ENCODE measurements around the gene UBXN10.

The UBXN10 gene

GRCh38 chr1:20184481-20184900 lies 1.4 kb upstream of the UBXN10 start:
- Histone ChIP-seq H3K36me3 (ENCODE audit: insufficient read depth, low read length) (no peaks in the 10 kb centered on the region), H3K4me1 (ENCODE audit: control insufficient read depth, insufficient read depth, low read length, unreplicated experiment) (no peaks in the 10 kb centered on the region), H3K79me2 (ENCODE audit: control insufficient read depth, insufficient read depth, low read length, unreplicated experiment) (no peaks in the 10 kb centered on the region), H2AFZ (ENCODE audit: low read length, unreplicated experiment) (no peak overlapping the region), H3K27ac (ENCODE audit: low read depth, low read length) (no peak overlapping the region), H3K27me3 (ENCODE audit: insufficient read depth, low read length) (peaks cover 92% of the 10 kb centered on the region), H3K4me3 (ENCODE audit: low read depth, low read length) (no peak overlapping the region)

GRCh38 chr1:20184997-20185833 lies 681 bp upstream of the UBXN10 start:
- Histone ChIP-seq H3K4me1 (ENCODE audit: control insufficient read depth, insufficient read depth, low read length, unreplicated experiment) (no peaks in the 10 kb centered on the region), H3K27me3 (ENCODE audit: insufficient read depth, low read length) (peaks cover 99% of the 10 kb centered on the region), H3K4me3 (ENCODE audit: low read depth, low read length) (no peak overlapping the region), H2AFZ (ENCODE audit: low read length, unreplicated experiment) (no peak overlapping the region), H3K36me3 (ENCODE audit: insufficient read depth, low read length) (no peaks in the 10 kb centered on the region), H3K27ac (ENCODE audit: low read depth, low read length) (no peak overlapping the region), H3K79me2 (ENCODE audit: control insufficient read depth, insufficient read depth, low read length, unreplicated experiment) (no peaks in the 10 kb centered on the region)

- Histone ChIP-seq H2AFZ (ENCODE audit: low read length, unreplicated experiment) (no peak overlapping the region), H3K4me1 (ENCODE audit: control insufficient read depth, insufficient read depth, low read length, unreplicated experiment) (no peaks in the 10 kb centered on the region), H3K4me3 (ENCODE audit: low read depth, low read length) (no peak overlapping the region), H3K27me3 (ENCODE audit: insufficient read depth, low read length) (peaks cover 99% of the 10 kb centered on the region), H3K36me3 (ENCODE audit: insufficient read depth, low read length) (no peaks in the 10 kb centered on the region), H3K79me2 (ENCODE audit: control insufficient read depth, insufficient read depth, low read length, unreplicated experiment) (no peaks in the 10 kb centered on the region), H3K27ac (ENCODE audit: low read depth, low read length) (no peak overlapping the region)
Measured at GRCh38 chr1:20187103-20187812, 1.4 kb downstream of the UBXN10 start.

DNA sequence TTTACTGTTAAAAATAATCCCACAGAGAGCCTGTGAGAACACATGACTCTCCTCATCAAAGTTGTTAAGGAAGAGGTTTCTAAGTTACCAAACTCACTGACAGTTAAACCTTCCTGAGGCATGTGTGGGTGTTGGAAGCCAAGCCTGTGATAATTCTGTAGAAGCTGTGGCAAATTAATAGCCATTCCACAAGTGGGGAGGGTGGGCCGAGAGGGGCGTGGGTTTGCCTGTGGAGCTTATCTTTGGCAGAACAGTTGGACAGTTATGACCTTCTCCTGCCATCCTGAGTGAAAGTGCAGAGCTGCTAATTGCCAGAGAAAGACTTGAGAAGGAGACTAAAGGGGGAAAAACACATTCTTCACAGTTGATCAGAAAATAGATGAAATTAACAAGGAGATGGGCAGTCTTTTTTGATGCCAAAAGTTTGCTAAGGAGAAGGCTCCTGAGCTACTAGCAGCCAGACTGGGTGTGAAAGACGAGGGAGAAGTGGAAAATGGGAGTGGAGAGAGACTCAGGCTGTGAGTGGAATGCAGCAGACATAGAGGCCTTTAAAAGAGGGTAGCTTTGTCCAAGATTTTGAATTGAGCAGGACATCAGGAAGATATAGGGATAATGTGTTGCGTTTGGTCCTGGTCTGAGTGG lies 2.0 kb downstream of the UBXN10 start:
- no peak overlapping the region for H3K4me3 ChIP-seq (ENCODE audit: low read depth, low read length)
- H3K27me3 ChIP-seq (ENCODE audit: insufficient read depth, low read length) = peaks cover 99% of the 10 kb centered on the region
- no peaks in the 10 kb centered on the region for H3K4me1 ChIP-seq (ENCODE audit: control insufficient read depth, insufficient read depth, low read length, unreplicated experiment)
- H3K27ac ChIP-seq (ENCODE audit: low read depth, low read length) = no peak overlapping the region
- no peak overlapping the region for H2AFZ ChIP-seq (ENCODE audit: low read length, unreplicated experiment)
- no peaks in the 10 kb centered on the region for H3K36me3 ChIP-seq (ENCODE audit: insufficient read depth, low read length)
- H3K79me2 ChIP-seq (ENCODE audit: control insufficient read depth, insufficient read depth, low read length, unreplicated experiment) = no peaks in the 10 kb centered on the region

DNA sequence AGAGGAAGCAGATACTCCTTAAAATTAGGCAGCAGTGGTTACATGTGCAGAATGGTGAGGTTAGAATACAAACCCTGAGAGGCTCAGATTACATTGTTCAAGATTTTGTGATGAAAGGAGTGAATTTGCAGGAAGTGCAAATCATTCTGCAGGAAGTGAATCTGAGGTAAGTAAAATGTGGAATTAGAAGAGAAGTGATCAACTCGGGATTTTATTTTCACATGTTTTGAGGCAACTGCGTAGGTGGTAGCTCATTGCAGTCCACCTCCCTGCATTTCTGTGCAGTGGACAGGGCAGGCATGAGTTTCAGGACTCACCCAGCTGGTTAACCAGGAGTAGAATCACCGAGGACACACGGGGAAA lies 2.5 kb downstream of the UBXN10 start:
- Histone ChIP-seq H3K27ac (ENCODE audit: low read depth, low read length) (no peak overlapping the region), H2AFZ (ENCODE audit: low read length, unreplicated experiment) (no peak overlapping the region), H3K4me3 (ENCODE audit: low read depth, low read length) (no peak overlapping the region), H3K4me1 (ENCODE audit: control insufficient read depth, insufficient read depth, low read length, unreplicated experiment) (no peaks in the 10 kb centered on the region), H3K79me2 (ENCODE audit: control insufficient read depth, insufficient read depth, low read length, unreplicated experiment) (no peaks in the 10 kb centered on the region), H3K27me3 (ENCODE audit: insufficient read depth, low read length) (peaks cover 99% of the 10 kb centered on the region), H3K36me3 (ENCODE audit: insufficient read depth, low read length) (no peaks in the 10 kb centered on the region)

DNA sequence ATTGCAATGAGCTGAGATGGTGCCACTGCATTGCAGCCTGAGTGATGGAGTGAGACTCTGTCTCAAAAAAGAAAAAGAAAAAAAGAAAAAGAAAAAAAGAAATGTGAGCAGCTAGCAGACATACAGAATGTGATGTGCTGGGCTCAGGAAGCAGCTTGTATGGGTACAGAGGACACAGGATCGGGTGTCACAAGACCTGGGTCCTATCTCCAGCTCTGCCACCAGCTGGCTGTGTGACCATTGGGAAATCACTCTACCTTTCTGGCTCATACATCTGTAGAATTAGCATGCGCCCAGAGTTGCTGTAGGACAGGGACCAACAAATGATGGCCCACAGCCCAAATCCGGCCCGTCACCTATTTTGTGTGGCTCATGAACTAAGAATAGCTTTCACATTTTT lies 3.8 kb downstream of the UBXN10 start:
- no peak overlapping the region for H2AFZ ChIP-seq (ENCODE audit: low read length, unreplicated experiment)
- H3K27me3 ChIP-seq (ENCODE audit: insufficient read depth, low read length) = peaks cover 99% of the 10 kb centered on the region
- no peak overlapping the region for H3K27ac ChIP-seq (ENCODE audit: low read depth, low read length)
- H3K4me1 ChIP-seq (ENCODE audit: control insufficient read depth, insufficient read depth, low read length, unreplicated experiment) = no peaks in the 10 kb centered on the region
- H3K4me3 ChIP-seq (ENCODE audit: low read depth, low read length) = no peak overlapping the region
- H3K79me2 ChIP-seq (ENCODE audit: control insufficient read depth, insufficient read depth, low read length, unreplicated experiment) = no peaks in the 10 kb centered on the region
- H3K36me3 ChIP-seq (ENCODE audit: insufficient read depth, low read length) = no peaks in the 10 kb centered on the region

DNA sequence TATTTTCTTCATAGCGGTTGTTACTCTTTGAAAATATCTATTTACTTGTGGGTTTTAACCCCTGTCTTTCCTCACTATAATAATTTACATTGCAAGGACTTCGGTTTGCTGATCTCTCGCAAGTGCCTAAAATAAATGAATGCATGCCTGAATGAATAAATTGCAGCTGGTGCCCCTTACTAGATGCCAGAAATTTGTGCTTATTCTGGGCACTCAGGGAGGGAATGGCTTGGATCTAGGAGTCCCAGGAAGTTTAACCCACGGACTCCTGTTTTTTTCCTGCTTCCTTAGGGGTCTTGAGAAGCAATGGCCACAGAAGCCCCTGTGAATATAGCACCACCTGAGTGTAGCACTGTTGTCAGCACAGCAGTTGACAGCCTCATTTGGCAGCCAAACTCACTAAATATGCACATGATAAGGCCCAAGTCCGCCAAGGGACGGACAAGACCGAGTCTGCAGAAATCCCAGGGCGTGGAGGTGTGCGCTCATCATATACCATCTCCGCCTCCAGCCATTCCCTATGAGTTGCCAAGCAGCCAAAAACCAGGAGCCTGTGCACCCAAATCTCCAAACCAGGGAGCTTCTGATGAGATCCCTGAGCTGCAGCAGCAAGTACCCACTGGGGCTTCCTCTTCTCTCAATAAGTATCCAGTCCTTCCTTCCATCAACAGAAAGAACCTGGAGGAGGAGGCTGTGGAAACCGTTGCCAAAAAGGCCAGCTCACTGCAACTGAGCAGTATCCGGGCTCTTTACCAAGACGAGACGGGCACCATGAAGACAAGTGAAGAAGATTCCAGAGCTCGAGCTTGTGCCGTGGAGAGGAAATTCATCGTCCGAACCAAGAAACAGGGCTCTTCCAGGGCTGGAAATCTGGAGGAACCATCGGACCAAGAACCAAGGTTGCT lies 4.6 kb downstream of the UBXN10 start:
- H3K4me3 ChIP-seq (ENCODE audit: low read depth, low read length) = no peak overlapping the region
- no peaks in the 10 kb centered on the region for H3K4me1 ChIP-seq (ENCODE audit: control insufficient read depth, insufficient read depth, low read length, unreplicated experiment)
- peaks cover 95% of the 10 kb centered on the region for H3K27me3 ChIP-seq (ENCODE audit: insufficient read depth, low read length)
- no peaks in the 10 kb centered on the region for H3K79me2 ChIP-seq (ENCODE audit: control insufficient read depth, insufficient read depth, low read length, unreplicated experiment)
- no peaks in the 10 kb centered on the region for H3K36me3 ChIP-seq (ENCODE audit: insufficient read depth, low read length)
- H2AFZ ChIP-seq (ENCODE audit: low read length, unreplicated experiment) = no peak overlapping the region
- no peak overlapping the region for H3K27ac ChIP-seq (ENCODE audit: low read depth, low read length)

DNA sequence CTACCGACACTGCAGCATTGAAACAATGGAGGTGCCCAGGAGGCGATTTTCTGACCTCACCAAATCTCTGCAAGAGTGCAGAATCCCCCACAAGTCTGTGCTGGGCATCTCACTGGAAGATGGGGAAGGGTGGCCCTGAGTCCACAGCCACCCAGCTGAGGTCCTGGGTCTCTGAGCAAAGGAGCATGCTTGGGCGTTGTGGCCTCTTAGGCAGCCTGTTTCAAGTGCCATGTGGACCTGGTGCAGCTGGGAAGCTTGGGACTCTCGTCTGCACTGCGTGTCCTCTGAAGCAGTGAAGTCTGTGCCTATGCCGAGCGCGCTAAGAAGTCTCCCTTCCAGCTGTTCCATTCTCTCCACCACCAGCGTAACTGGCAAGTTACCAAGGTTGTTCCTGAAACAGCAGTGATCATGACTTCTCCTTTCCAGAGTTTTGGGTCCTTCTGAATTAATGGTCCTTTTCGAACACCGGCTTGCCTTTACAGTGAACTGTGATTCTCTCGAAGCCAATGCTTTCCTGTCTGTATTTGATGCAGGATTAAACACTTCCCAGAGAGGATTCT lies 5.5 kb downstream of the UBXN10 start:
- no peaks in the 10 kb centered on the region for H3K36me3 ChIP-seq (ENCODE audit: insufficient read depth, low read length)
- H3K27ac ChIP-seq (ENCODE audit: low read depth, low read length) = no peak overlapping the region
- H2AFZ ChIP-seq (ENCODE audit: low read length, unreplicated experiment) = no peak overlapping the region
- no peak overlapping the region for H3K4me3 ChIP-seq (ENCODE audit: low read depth, low read length)
- no peaks in the 10 kb centered on the region for H3K79me2 ChIP-seq (ENCODE audit: control insufficient read depth, insufficient read depth, low read length, unreplicated experiment)
- no peaks in the 10 kb centered on the region for H3K4me1 ChIP-seq (ENCODE audit: control insufficient read depth, insufficient read depth, low read length, unreplicated experiment)
- peaks cover 93% of the 10 kb centered on the region for H3K27me3 ChIP-seq (ENCODE audit: insufficient read depth, low read length)

- H3K27me3 ChIP-seq (ENCODE audit: insufficient read depth, low read length) = peaks cover 83% of the 10 kb centered on the region
- H2AFZ ChIP-seq (ENCODE audit: low read length, unreplicated experiment) = no peak overlapping the region
- H3K4me3 ChIP-seq (ENCODE audit: low read depth, low read length) = no peak overlapping the region
- H3K36me3 ChIP-seq (ENCODE audit: insufficient read depth, low read length) = no peaks in the 10 kb centered on the region
- no peaks in the 10 kb centered on the region for H3K4me1 ChIP-seq (ENCODE audit: control insufficient read depth, insufficient read depth, low read length, unreplicated experiment)
- H3K79me2 ChIP-seq (ENCODE audit: control insufficient read depth, insufficient read depth, low read length, unreplicated experiment) = no peaks in the 10 kb centered on the region
- no peak overlapping the region for H3K27ac ChIP-seq (ENCODE audit: low read depth, low read length)
Measured at GRCh38 chr1:20192364-20192763, 6.5 kb downstream of the UBXN10 start.

GRCh38 chr1:20192871-20193411 lies 7.0 kb downstream of the UBXN10 start:
- Histone ChIP-seq H3K27me3 (ENCODE audit: insufficient read depth, low read length) (peaks cover 79% of the 10 kb centered on the region), H3K27ac (ENCODE audit: low read depth, low read length) (no peak overlapping the region), H3K79me2 (ENCODE audit: control insufficient read depth, insufficient read depth, low read length, unreplicated experiment) (no peaks in the 10 kb centered on the region), H2AFZ (ENCODE audit: low read length, unreplicated experiment) (no peak overlapping the region), H3K4me3 (ENCODE audit: low read depth, low read length) (no peak overlapping the region), H3K4me1 (ENCODE audit: control insufficient read depth, insufficient read depth, low read length, unreplicated experiment) (no peaks in the 10 kb centered on the region), H3K36me3 (ENCODE audit: insufficient read depth, low read length) (no peaks in the 10 kb centered on the region)

All from ACC112 (cell line).